ENCODE data around the gene LRRC55. TPM values are rescaled to one million over a fixed set of nuclear protein-coding genes. Genes with fewer than 3 reads are reported as not detected.

Gene LRRC55
- total RNA-seq, 2 donors from 2014 or later, result not detected

DNA sequence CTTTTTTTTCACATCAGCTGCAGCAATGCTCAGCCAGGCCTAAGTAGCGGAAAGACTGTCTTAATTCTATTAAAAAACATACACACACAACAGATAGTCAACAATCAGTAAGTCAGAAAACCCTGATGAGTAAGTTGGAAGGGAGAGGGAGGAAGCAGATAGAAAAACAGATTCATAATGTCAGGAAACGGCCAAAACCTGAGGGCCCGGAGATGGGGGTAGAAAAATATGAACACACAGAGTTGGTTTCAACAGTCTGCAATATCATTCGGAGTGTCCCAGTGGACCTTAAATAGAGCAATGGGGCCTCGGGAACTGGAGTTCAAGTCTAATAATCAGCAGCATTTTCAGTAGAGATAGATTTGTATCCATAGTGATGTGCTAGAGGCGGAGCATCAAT, 14.8 kb downstream of the LRRC55 start:
- Histone ChIP-seq H3K36me3 (replicated peaks in 1 of 2; ENCODE audit: insufficient read depth in 1 of 2, low read depth in 2 of 2) (no peaks in the 10 kb centered on the region), H3K4me1 (no peaks in the 10 kb centered on the region), H3K27me3 (no peaks in the 10 kb centered on the region), H3K9me3 (no peaks in the 10 kb centered on the region), H3K27ac (no peak overlapping the region), H3K4me3 (no peak overlapping the region)
- intact Hi-C loops (cut with DNase I), result no loop called here
- 71 to 78% methylated on average over 6 of the region's 6 CpGs for WGBS, 2 donors
- ATAC-seq (no peak), DNase-seq (no peak)
- TF ChIP-seq POLR2A (IDR thresholded peaks at IDR 0.05), result no peak
- TF ChIP-seq, protein P1, sequence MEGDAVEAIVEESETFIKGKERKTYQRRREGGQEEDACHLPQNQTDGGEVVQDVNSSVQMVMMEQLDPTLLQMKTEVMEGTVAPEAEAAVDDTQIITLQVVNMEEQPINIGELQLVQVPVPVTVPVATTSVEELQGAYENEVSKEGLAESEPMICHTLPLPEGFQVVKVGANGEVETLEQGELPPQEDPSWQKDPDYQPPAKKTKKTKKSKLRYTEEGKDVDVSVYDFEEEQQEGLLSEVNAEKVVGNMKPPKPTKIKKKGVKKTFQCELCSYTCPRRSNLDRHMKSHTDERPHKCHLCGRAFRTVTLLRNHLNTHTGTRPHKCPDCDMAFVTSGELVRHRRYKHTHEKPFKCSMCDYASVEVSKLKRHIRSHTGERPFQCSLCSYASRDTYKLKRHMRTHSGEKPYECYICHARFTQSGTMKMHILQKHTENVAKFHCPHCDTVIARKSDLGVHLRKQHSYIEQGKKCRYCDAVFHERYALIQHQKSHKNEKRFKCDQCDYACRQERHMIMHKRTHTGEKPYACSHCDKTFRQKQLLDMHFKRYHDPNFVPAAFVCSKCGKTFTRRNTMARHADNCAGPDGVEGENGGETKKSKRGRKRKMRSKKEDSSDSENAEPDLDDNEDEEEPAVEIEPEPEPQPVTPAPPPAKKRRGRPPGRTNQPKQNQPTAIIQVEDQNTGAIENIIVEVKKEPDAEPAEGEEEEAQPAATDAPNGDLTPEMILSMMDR (IDR thresholded peaks at IDR 0.05), result no peak

- Histone ChIP-seq H3K4me1 (no peaks in the 10 kb centered on the region), H3K4me3 (no peak overlapping the region), H3K27me3 (no peaks in the 10 kb centered on the region), H3K9me3 (no peaks in the 10 kb centered on the region), H3K27ac (no peak overlapping the region), H3K36me3 (replicated peaks in 1 of 2; ENCODE audit: insufficient read depth in 1 of 2, low read depth in 2 of 2) (no peaks in the 10 kb centered on the region)
- no peak for TF ChIP-seq POLR2A (IDR thresholded peaks at IDR 0.05)
- TF ChIP-seq, protein P1 (IDR thresholded peaks at IDR 0.05), result no peak
- ATAC-seq (no peak), DNase-seq (no peak)
- WGBS, 2 donors, result 61 to 68% methylated on average over 2 of the region's 2 CpGs
- intact Hi-C loops (cut with DNase I), result no loop called here
Measured at GRCh38 chr11:57197762-57198161, 16.0 kb downstream of the LRRC55 start.

GRCh38 chr11:57199330-57199729, 17.6 kb downstream of the LRRC55 start:
- H3K9me3 ChIP-seq, result no peaks in the 10 kb centered on the region
- TF ChIP-seq POLR2A (IDR thresholded peaks at IDR 0.05), result no peak
- TF ChIP-seq, protein P1 (IDR thresholded peaks at IDR 0.05), result no peak
- 78 to 87% methylated on average over 11 of the region's 11 CpGs for WGBS, 2 donors
- H3K4me3 ChIP-seq, result no peak overlapping the region
- H3K4me1 ChIP-seq, result no peaks in the 10 kb centered on the region
- no peak for DNase-seq
- H3K27ac ChIP-seq, result no peak overlapping the region
- H3K27me3 ChIP-seq, result no peaks in the 10 kb centered on the region
- intact Hi-C loops (cut with DNase I), result no loop called here
- no peak for ATAC-seq
- no peaks in the 10 kb centered on the region for H3K36me3 ChIP-seq (replicated peaks in 1 of 2; ENCODE audit: insufficient read depth in 1 of 2, low read depth in 2 of 2)

DNA sequence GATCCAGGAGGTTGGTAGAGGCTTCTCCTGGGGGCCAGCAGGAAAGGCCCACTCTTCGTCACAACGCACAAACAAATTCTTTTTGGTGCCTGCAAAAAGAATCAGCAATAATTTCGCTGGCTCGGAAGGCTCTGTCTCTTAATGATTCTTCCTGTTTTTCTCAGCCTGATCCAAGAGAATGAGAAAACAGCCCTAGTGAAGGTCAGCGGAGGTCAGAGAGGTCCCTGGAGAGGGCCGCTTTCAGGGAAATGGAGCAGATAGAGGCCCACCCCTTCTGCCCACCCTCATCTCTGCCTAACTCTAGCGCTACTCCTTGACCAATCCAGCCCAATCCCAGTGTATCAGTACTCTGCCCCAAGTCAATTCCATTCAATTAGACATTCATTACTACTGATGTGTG, 19.2 kb downstream of the LRRC55 start:
- Histone ChIP-seq H3K36me3 (replicated peaks in 1 of 2; ENCODE audit: insufficient read depth in 1 of 2, low read depth in 2 of 2) (no peaks in the 10 kb centered on the region), H3K4me3 (no peak overlapping the region), H3K4me1 (no peaks in the 10 kb centered on the region), H3K27ac (no peak overlapping the region), H3K27me3 (no peaks in the 10 kb centered on the region), H3K9me3 (no peaks in the 10 kb centered on the region)
- intact Hi-C loops (cut with DNase I), result no loop called here
- WGBS, 2 donors, result 62% methylated on average over 7 of the region's 7 CpGs
- DNase-seq, result no peak
- TF ChIP-seq, protein P1 (IDR thresholded peaks at IDR 0.05), result no peak
- TF ChIP-seq POLR2A (IDR thresholded peaks at IDR 0.05), result no peak
- no peak for ATAC-seq

GRCh38 chr11:57202281-57202680, 20.5 kb downstream of the LRRC55 start:
- intact Hi-C loops (cut with DNase I), result no loop called here
- TF ChIP-seq, protein P1 (IDR thresholded peaks at IDR 0.05), result no peak
- no peak for TF ChIP-seq POLR2A (IDR thresholded peaks at IDR 0.05)
- Histone ChIP-seq H3K4me1 (no peaks in the 10 kb centered on the region), H3K27ac (no peak overlapping the region), H3K9me3 (no peaks in the 10 kb centered on the region), H3K36me3 (replicated peaks in 1 of 2; ENCODE audit: insufficient read depth in 1 of 2, low read depth in 2 of 2) (no peaks in the 10 kb centered on the region), H3K4me3 (no peak overlapping the region), H3K27me3 (no peaks in the 10 kb centered on the region)
- DNase-seq (no peak), ATAC-seq (no peak)
- WGBS, 2 donors, result 52 to 64% methylated on average over 5 to 10 of the region's 10 CpGs
